ENCODE results near the gene GPR37L1.

The GPR37L1 gene

GRCh38 chr1:202122639-202123335 lies at the start of gene GPR37L1:
GPR37L1 (plus strand) TSS chr1:202122917; CDS start chr1:202122964, 47 bp downstream.
- DNase-seq, result no peak

- DNase-seq, result no peak
Measured at GRCh38 chr1:202073206-202073605, 49.5 kb upstream of the GPR37L1 start.

- no peak for DNase-seq
Measured at GRCh38 chr1:202074985-202075384, 47.7 kb upstream of the GPR37L1 start.

GRCh38 chr1:202075389-202075788 lies 47.3 kb upstream of the GPR37L1 start:
- no peak for DNase-seq

- no peak for DNase-seq
Measured at GRCh38 chr1:202076050-202076511, 46.6 kb upstream of the GPR37L1 start.

GRCh38 chr1:202078241-202078640 lies 44.5 kb upstream of the GPR37L1 start:
- DNase-seq, result no peak

GRCh38 chr1:202081992-202082391 lies 40.7 kb upstream of the GPR37L1 start:
- no peak for DNase-seq

- DNase-seq, result peak; percentile 98
Measured at GRCh38 chr1:202084791-202085681, 37.7 kb upstream of the GPR37L1 start.

- DNase-seq, result peak; percentile 53
Measured at GRCh38 chr1:202085682-202086373, 36.9 kb upstream of the GPR37L1 start.

GRCh38 chr1:202086579-202087350 lies 36.0 kb upstream of the GPR37L1 start:
- no peak for DNase-seq

- DNase-seq, result no peak
Measured at GRCh38 chr1:202088206-202088605, 34.5 kb upstream of the GPR37L1 start.

GRCh38 chr1:202090994-202091393 lies 31.7 kb upstream of the GPR37L1 start:
- no peak for DNase-seq

- DNase-seq, result no peak
Measured at GRCh38 chr1:202093858-202094257, 28.9 kb upstream of the GPR37L1 start.

- DNase-seq, result no peak
Measured at GRCh38 chr1:202101184-202101583, 21.5 kb upstream of the GPR37L1 start.

- DNase-seq, result no peak
Measured at GRCh38 chr1:202104073-202104472, 18.6 kb upstream of the GPR37L1 start.

GRCh38 chr1:202105571-202106339 lies 17.0 kb upstream of the GPR37L1 start:
- DNase-seq, result no peak

GRCh38 chr1:202106340-202107254 lies 16.1 kb upstream of the GPR37L1 start:
- DNase-seq, result no peak

GRCh38 chr1:202107321-202107761 lies 15.4 kb upstream of the GPR37L1 start:
- no peak for DNase-seq

GRCh38 chr1:202107801-202108731 lies 14.7 kb upstream of the GPR37L1 start:
- DNase-seq, result no peak
